ENCODE results near the gene TUB.

TUB gene

DNA sequence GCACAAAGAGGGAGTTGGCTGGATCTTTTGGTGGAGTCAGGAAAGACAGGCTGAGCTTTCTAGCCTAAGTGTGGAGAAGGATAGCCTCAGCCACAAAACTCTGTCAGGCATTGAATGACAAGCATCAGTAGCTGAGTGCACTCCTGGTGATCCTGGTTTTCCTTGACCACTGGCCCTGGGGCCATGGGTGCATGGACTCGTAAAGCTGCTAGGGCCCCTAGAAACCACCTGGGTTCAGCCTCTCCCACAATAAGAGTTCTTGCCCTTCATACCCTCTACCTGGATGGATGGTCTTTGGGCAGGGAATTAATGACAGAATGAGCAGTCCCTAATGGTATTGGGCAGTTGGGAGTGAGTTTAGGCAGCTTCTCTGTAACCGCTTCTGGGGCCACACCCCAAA is 22.9 kb downstream of the TUB start:
- no peak for DNase-seq (ENCODE audit: low read depth)
- no peak overlapping the region for H3K4me3 ChIP-seq (ENCODE audit: low read depth, low read length)
- TF ChIP-seq, protein P1, sequence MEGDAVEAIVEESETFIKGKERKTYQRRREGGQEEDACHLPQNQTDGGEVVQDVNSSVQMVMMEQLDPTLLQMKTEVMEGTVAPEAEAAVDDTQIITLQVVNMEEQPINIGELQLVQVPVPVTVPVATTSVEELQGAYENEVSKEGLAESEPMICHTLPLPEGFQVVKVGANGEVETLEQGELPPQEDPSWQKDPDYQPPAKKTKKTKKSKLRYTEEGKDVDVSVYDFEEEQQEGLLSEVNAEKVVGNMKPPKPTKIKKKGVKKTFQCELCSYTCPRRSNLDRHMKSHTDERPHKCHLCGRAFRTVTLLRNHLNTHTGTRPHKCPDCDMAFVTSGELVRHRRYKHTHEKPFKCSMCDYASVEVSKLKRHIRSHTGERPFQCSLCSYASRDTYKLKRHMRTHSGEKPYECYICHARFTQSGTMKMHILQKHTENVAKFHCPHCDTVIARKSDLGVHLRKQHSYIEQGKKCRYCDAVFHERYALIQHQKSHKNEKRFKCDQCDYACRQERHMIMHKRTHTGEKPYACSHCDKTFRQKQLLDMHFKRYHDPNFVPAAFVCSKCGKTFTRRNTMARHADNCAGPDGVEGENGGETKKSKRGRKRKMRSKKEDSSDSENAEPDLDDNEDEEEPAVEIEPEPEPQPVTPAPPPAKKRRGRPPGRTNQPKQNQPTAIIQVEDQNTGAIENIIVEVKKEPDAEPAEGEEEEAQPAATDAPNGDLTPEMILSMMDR (IDR thresholded peaks at IDR 0.05; ENCODE audit: insufficient read depth, low read depth, low read length, missing control alignments): no peak

DNA sequence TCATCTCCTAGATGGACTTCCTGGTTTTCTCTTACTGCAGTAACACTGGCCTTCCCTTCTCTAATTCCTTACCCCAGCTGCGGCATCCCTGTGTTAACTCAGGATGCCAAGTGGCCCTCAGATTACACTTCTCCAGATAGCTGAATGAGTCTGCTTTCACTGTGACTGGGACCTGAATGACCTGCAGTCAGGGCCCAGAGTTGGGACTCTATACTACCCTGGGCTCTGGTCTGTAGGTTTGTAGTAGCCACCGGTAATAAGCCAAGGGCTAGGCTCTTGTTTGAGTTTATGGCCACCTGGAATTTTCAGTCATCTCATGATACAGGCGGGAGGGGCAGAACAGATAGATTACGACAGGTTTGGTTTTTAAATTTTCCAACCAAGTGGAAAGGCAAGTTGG is 24.1 kb downstream of the TUB start:
- TF ChIP-seq, protein P1 (IDR thresholded peaks at IDR 0.05; ENCODE audit: insufficient read depth, low read depth, low read length, missing control alignments): no peak
- no peak for DNase-seq (ENCODE audit: low read depth)
- no peak overlapping the region for H3K4me3 ChIP-seq (ENCODE audit: low read depth, low read length)

DNA sequence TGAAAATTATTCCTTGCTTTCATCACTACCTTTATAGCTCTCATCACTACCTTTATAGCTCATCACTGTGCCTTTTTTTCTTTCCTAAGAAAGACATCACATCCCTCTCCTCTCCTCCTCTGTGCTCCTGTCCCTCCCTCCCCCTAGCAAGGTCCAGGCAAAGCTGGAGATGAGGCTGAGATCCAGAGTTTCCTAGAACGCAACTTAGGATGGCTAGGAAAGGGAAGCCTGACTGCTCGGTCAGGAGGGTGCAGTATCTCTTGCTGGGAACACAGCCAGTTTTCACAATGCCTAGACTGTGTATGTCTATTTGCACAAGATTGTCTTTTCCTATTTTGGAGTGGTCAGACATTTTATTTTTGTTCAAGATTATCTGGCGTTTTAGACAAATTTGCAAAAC is 24.7 kb downstream of the TUB start:
- TF ChIP-seq, protein P1 (IDR thresholded peaks at IDR 0.05; ENCODE audit: insufficient read depth, low read depth, low read length, missing control alignments): no peak
- no peak overlapping the region for H3K4me3 ChIP-seq (ENCODE audit: low read depth, low read length)

DNA sequence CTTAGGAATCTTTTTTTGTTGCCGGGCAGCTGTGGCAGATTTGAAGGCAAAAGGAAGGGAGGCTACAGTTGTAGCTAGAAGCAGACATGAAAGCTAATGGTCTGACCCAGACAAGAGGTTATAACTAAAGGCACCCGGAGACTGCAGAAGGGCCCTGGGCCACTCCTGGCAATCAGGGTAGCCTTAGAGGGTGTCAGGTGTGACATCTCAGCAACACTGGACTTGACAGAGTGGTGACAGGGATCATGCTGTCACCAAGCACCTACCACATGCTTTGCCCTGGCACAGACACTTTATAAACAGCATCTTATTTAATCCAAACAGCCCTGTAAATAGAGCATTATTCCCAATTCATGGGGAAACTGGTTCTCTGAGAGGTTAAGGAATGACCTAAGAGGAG is 25.7 kb downstream of the TUB start:
- DNase-seq (ENCODE audit: low read depth): no peak
- H3K4me3 ChIP-seq (ENCODE audit: low read depth, low read length): no peak overlapping the region
- TF ChIP-seq, protein P1 (IDR thresholded peaks at IDR 0.05; ENCODE audit: insufficient read depth, low read depth, low read length, missing control alignments): no peak

More for the DNA sequence above, 24.7 kb downstream of the TUB start:
- DNase-seq (ENCODE audit: low read depth): no peak

DNA sequence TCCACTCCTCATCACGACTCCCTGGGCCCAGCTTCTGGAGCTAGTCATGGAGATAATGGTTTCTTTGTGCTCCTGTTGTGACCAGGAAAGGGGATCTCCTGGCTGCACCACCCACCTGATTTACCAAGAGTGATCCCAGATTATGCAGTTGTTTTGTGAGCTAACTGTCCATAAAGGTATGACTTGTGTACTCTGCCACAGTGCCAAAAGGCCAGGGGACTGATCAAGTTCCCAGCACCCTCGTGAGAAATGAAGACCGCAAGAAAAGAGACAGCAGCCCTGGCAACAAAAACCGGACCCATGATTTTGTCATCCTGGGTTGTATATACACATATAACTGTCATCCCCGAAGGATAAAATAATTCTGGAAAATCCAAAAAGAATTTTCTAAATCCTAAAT is 26.6 kb downstream of the TUB start:
- H3K4me3 ChIP-seq (ENCODE audit: low read depth, low read length): no peak overlapping the region
- DNase-seq (ENCODE audit: low read depth): no peak
- TF ChIP-seq, protein P1 (IDR thresholded peaks at IDR 0.05; ENCODE audit: insufficient read depth, low read depth, low read length, missing control alignments): no peak

DNA sequence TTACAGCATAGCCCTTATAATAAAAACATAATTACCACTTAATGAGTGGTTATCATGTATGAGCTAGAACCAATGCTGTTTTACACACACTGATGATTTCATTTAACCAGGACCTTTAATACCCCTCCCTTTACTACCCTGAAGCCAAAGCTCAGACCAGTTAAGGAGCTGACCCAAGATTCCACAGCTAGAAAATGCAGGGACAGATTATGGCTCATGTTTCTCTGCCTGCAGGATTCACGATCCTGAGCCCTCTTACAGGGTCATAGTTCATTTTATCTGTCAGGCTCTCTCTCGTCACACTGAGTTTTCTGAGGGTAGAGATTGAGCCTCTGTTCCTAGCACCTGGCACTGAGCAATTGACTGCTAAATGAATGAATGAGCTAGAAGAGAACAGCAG is 27.4 kb downstream of the TUB start:
- DNase-seq (ENCODE audit: low read depth): no peak
- TF ChIP-seq, protein P1 (IDR thresholded peaks at IDR 0.05; ENCODE audit: insufficient read depth, low read depth, low read length, missing control alignments): no peak
- H3K4me3 ChIP-seq (ENCODE audit: low read depth, low read length): no peak overlapping the region

DNA sequence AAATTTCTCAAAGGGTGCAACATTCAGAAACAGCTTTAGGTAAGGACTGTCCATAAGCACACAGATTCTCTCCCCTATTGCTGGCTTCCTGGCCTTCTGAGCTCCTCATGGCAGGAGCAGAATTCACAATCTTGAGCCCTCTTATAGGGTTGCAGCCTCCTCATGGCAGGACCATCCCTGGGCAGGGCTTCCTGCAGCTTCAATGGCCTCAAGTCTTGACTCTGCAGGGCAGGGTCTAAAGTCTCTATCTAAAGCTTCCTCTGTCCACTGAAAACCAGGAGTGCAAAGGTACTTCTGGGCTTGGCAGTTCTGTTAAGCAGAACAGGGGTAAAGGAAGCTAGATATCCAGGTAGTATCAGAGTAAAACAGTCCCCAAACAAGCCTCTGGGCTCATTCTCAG is 28.7 kb downstream of the TUB start:
- no peak overlapping the region for H3K4me3 ChIP-seq (ENCODE audit: low read depth, low read length)
- DNase-seq (ENCODE audit: low read depth): no peak
- TF ChIP-seq, protein P1 (IDR thresholded peaks at IDR 0.05; ENCODE audit: insufficient read depth, low read depth, low read length, missing control alignments): no peak
